HCT116 (cell line): ENCODE results near the gene PWWP2B. TPM values are rescaled to one million over a fixed set of nuclear protein-coding genes. Genes with fewer than 3 reads are reported as not detected.

Source experiments
- ATAC-seq: fragments of 200-7000 bp; cut with Tn5 transposase; 2 replicates; pipeline ENCODE4 v1.9.1; 2020; ENCODE audit warnings: mild to moderate bottlenecking, moderate library complexity
- BruUV-seq: library from RNA; stranded (reverse); fragments of 400-500 nt; replicated peaks from 2 replicates; lab custom pipeline; 2021; lab: Mats Ljungman, UMichigan
- CTCF ChIA-PET: fragments of 300-600 bp; sonication (Branson Sonifier 250); formaldehyde crosslinking; loops from one replicate; lab custom pipeline; 2021; ENCODE audit warnings: antibody characterized with exemption; lab: Charles Lee
- POLR2A ChIA-PET: fragments of 300-600, 350-600 bp; sonication (Branson Sonifier 250); formaldehyde crosslinking; loops from one replicate; lab custom pipeline; 2021; ENCODE audit warnings: antibody characterized with exemption; lab: Charles Lee
- RAD21 ChIA-PET, 2 experiments: fragments of 300-600 bp; sonication (Branson Sonifier 250); formaldehyde crosslinking; loops; one replicate each; lab custom pipeline; 2023; ENCODE audit warnings: low total read pairs in 2 of 2; ENCODE audit not compliant: uncharacterized antibody in 2 of 2, unreplicated experiment in 2 of 2, low non-redundant PET in 1 of 2; lab: Charles Lee
- DNase-seq: peaks from one replicate; pipeline ENCODE4 v3.0.0-alpha.2; 2010; ENCODE audit warnings: low read depth, low spot score
- H2AFZ ChIP-seq: fragments of 200-600 bp; shearing (Covaris generic), sonication (generic); 2 replicates; pipeline ENCODE4 v1.6.1; 2017; ENCODE audit warnings: low read depth, mixed run types, mixed read lengths, antibody characterized with exemption, low read length; ENCODE audit not compliant: poor library complexity, severe bottlenecking
- H3K27ac ChIP-seq: 2 replicates; pipeline ENCODE4 v1.5.1; 2012; ENCODE audit warnings: low read depth, low read length
- H3K27me3 ChIP-seq: fragments of 200-600 bp; sonication (generic); 2 replicates; pipeline ENCODE4 v1.6.1; 2016; ENCODE audit warnings: mixed run types, low read length, mixed read lengths; ENCODE audit not compliant: insufficient read depth
- H3K36me3 ChIP-seq, 2 experiments: fragments of 200-500 bp in 1 of 2; fragments of 200-600 bp in 1 of 2; sonication (Bioruptor generic) in 1 of 2; sonication (generic) in 1 of 2; 2 replicates each; pipeline versions ENCODE4 v1.5.1 to v1.6.1; 2014 to 2016; ENCODE audit warnings: low read length in 2 of 2, inconsistent platforms in 1 of 2, mixed read lengths in 1 of 2, mixed run types in 1 of 2; ENCODE audit not compliant: insufficient read depth in 2 of 2, control insufficient read depth in 1 of 2
- H3K4me1 ChIP-seq, 2 experiments: fragments of 200-600 bp in 1 of 2; sonication (generic) in 1 of 2; 2 replicates each; pipeline versions ENCODE4 v1.5.1 to v1.6.1; 2012 to 2017; ENCODE audit warnings: low read length in 2 of 2, inconsistent platforms in 1 of 2, mild to moderate bottlenecking in 1 of 2, mixed read lengths in 1 of 2, mixed run types in 1 of 2, moderate library complexity in 1 of 2; ENCODE audit not compliant: insufficient read depth in 2 of 2, control insufficient read depth in 1 of 2
- H3K4me2 ChIP-seq: fragments of 200-600 bp; sonication (generic); 2 replicates; pipeline ENCODE4 v1.6.1; 2017; ENCODE audit warnings: mixed run types, low read length, mixed read lengths
- H3K4me3 ChIP-seq, 2 experiments: fragments of 200-600 bp in 1 of 2; sonication (generic) in 1 of 2; replicated peaks in 1 of 2; 2 replicates each; pipeline ENCODE4 v1.5.1; 2011 to 2016; ENCODE audit warnings: low read length in 2 of 2, control low read depth in 1 of 2, low read depth in 1 of 2, mild to moderate bottlenecking in 1 of 2, mixed read lengths in 1 of 2, mixed run types in 1 of 2
- H3K79me2 ChIP-seq: fragments of 200-600 bp; sonication (generic); 2 replicates; pipeline ENCODE4 v1.6.1; 2017; ENCODE audit warnings: mild to moderate bottlenecking, mixed run types, low read length, moderate library complexity, mixed read lengths; ENCODE audit not compliant: insufficient read depth
- H3K9ac ChIP-seq: fragments of 200-600 bp; sonication (generic); 2 replicates; pipeline ENCODE4 v1.6.1; 2016; ENCODE audit warnings: low read length, mixed read lengths
- H3K9me2 ChIP-seq: fragments of 200-600 bp; sonication (generic), shearing (Covaris generic); 2 replicates; pipeline ENCODE4 v1.6.1; 2017; ENCODE audit warnings: mixed run types, mild to moderate bottlenecking, moderate library complexity; ENCODE audit not compliant: insufficient read depth
- H3K9me3 ChIP-seq, 2 experiments: fragments of 200-500 bp in 1 of 2; fragments of 200-600 bp in 1 of 2; sonication (Bioruptor generic) in 1 of 2; sonication (generic) in 1 of 2; 2 replicates each; pipeline ENCODE4 v1.6.1; 2014 to 2017; ENCODE audit warnings: low read length in 2 of 2, mixed read lengths in 2 of 2, inconsistent platforms in 1 of 2, low read depth in 1 of 2, mild to moderate bottlenecking in 1 of 2, mixed run types in 1 of 2, moderate library complexity in 1 of 2; ENCODE audit not compliant: control insufficient read depth in 1 of 2, insufficient read depth in 1 of 2
- H4K20me1 ChIP-seq: fragments of 200-600 bp; sonication (generic), shearing (Covaris generic); 2 replicates; pipeline ENCODE4 v1.6.1; 2017; ENCODE audit warnings: mixed run types, mild to moderate bottlenecking, moderate library complexity; ENCODE audit not compliant: insufficient read depth
- ATF3 ChIP-seq: IDR thresholded peaks from 2 replicates; pipeline ENCODE4 v1.6.1; 2012
- CBX3 ChIP-seq: IDR thresholded peaks from 2 replicates; pipeline ENCODE4 v1.6.1; 2012; ENCODE audit warnings: low read depth
- CEBPB ChIP-seq: IDR thresholded peaks from 2 replicates; pipeline ENCODE4 v1.6.1; 2012; ENCODE audit warnings: low read depth
- EGR1 ChIP-seq: IDR thresholded peaks from 2 replicates; pipeline ENCODE4 v1.6.1; 2012; ENCODE audit warnings: low read depth
- JUND ChIP-seq: IDR thresholded peaks from 2 replicates; pipeline ENCODE4 v1.6.1; 2012
- MAX ChIP-seq: IDR thresholded peaks from 2 replicates; pipeline ENCODE4 v1.6.1; 2012
- POLR2A ChIP-seq: IDR thresholded peaks from 2 replicates; pipeline ENCODE4 v1.7.0; 2011; ENCODE audit warnings: borderline replicate concordance; ENCODE audit not compliant: insufficient read depth, insufficient read length; ENCODE audit errors: extremely low read depth
- POLR2AphosphoS5 ChIP-seq: IDR thresholded peaks from 2 replicates; pipeline ENCODE4 v1.6.1; 2011; ENCODE audit warnings: mild to moderate bottlenecking, low read depth, low read length, moderate library complexity
- RAD21 ChIP-seq: IDR thresholded peaks from 2 replicates; pipeline ENCODE4 v1.6.1; 2012; ENCODE audit warnings: low read depth, mild to moderate bottlenecking
- REST ChIP-seq: IDR thresholded peaks from 2 replicates; pipeline ENCODE4 v1.6.1; 2012; ENCODE audit warnings: low read depth
- SRF ChIP-seq: IDR thresholded peaks from 2 replicates; pipeline ENCODE4 v1.6.1; 2012; ENCODE audit warnings: low read depth
- TCF7L2 ChIP-seq: IDR thresholded peaks from 2 replicates; pipeline ENCODE4 v1.7.0; 2011; ENCODE audit warnings: borderline replicate concordance, inconsistent platforms; ENCODE audit not compliant: insufficient read depth, insufficient read length; ENCODE audit errors: extremely low read depth
- YY1 ChIP-seq: IDR thresholded peaks from 2 replicates; pipeline ENCODE4 v1.6.1; 2011; ENCODE audit warnings: low read length, low read depth, moderate library complexity, mild to moderate bottlenecking; ENCODE audit not compliant: insufficient replicate concordance; ENCODE audit errors: extremely low read depth
- ZFX ChIP-seq: fragments of 450-650 bp; IDR thresholded peaks from 2 replicates; pipeline ENCODE4 v1.6.1; 2017
- ZNF274 ChIP-seq: fragments of 200-500 bp; sonication (Bioruptor generic); IDR thresholded peaks from 2 replicates; pipeline ENCODE4 v1.6.1; 2014; ENCODE audit warnings: mild to moderate bottlenecking, low read depth, low read length, inconsistent platforms
- intact Hi-C: fragments of 100-400 bp; cut with micrococcal nuclease; formaldehyde crosslinking; loops from 2 replicates; pipeline ENCODE4 v1.10.0; 2022
- total RNA-seq: library from RNA; stranded (reverse); gene quantifications from one replicate; pipeline ENCODE4 v1.2.1, GENCODE V29; 2021; ENCODE audit not compliant: unreplicated experiment

PWWP2B gene
- total RNA-seq, 1 experiment from 2014 or later = 13.9 TPM

GRCh38 chr10:132408823-132409666, 12.0 kb downstream of the PWWP2B start:
- peak overlapping the region; percentile 83; the same call in 1 of the 2 replicates for H3K27ac ChIP-seq
- H2AFZ ChIP-seq = no peak overlapping the region
- intact Hi-C loops = no loop called here
- TF ChIP-seq POLR2AphosphoS5 (no peak), EGR1 (no peak), MAX (no peak), YY1 (no peak), ZFX (no peak), ATF3 (no peak), TCF7L2 (no peak), CEBPB (no peak), ZNF274 (no peak), JUND (no peak), POLR2A (no peak), SRF (no peak), CBX3 (no peak), RAD21 (no peak), REST (no peak)
- TF ChIP-seq, all 23 proteins: peak for 0
- Histone ChIP-seq H3K4me3 (no peak overlapping the region), H3K4me1 (peaks cover 15 to 23% of the 10 kb centered on the region in 2 experiments; a peak in 3 of 4 replicates), H3K9ac (no peak overlapping the region), H3K9me2 (no peaks in the 10 kb centered on the region), H3K27me3 (no peaks in the 10 kb centered on the region), H4K20me1 (no peaks in the 10 kb centered on the region), H3K9me3 (no peaks in the 10 kb centered on the region), H3K36me3 (no peaks in the 10 kb centered on the region), H3K79me2 (peaks cover 37% of the 10 kb centered on the region), H3K4me2 (no peak overlapping the region)
- ChIA-PET POLR2A (interaction anchor here (1.0 kb wide), 1 partner anchor 10 kb away, joined by 10 read pairs; no protein-coding TSS in a partner anchor), CTCF (no interaction called here), RAD21 (no interaction called here)
- ATAC-seq = no peak
- DNase-seq = no peak
- no TSS peak for BruUV-seq
